Measurements from ENCODE around the gene SGTA. TPM values are rescaled to one million over a fixed set of nuclear protein-coding genes. Genes with fewer than 3 reads are reported as not detected.

Gene SGTA
- total RNA-seq, 4 donors from 2014 or later = 37.9 to 49.5 (median 44.1) TPM

GRCh38 chr19:2761309-2761677 is 21.8 kb downstream of the SGTA start:
- no peak overlapping the region for H3K4me3 ChIP-seq (ENCODE audit: low read depth, poor library complexity, severe bottlenecking)
- TF ChIP-seq, protein P1, sequence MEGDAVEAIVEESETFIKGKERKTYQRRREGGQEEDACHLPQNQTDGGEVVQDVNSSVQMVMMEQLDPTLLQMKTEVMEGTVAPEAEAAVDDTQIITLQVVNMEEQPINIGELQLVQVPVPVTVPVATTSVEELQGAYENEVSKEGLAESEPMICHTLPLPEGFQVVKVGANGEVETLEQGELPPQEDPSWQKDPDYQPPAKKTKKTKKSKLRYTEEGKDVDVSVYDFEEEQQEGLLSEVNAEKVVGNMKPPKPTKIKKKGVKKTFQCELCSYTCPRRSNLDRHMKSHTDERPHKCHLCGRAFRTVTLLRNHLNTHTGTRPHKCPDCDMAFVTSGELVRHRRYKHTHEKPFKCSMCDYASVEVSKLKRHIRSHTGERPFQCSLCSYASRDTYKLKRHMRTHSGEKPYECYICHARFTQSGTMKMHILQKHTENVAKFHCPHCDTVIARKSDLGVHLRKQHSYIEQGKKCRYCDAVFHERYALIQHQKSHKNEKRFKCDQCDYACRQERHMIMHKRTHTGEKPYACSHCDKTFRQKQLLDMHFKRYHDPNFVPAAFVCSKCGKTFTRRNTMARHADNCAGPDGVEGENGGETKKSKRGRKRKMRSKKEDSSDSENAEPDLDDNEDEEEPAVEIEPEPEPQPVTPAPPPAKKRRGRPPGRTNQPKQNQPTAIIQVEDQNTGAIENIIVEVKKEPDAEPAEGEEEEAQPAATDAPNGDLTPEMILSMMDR (IDR thresholded peaks at IDR 0.05) = no peak
- TF ChIP-seq POLR2A (IDR thresholded peaks at IDR 0.05) = no peak
- 91 to 95% methylated on average over 16 of the region's 16 CpGs for WGBS, 2 donors
- no peak for DNase-seq (ENCODE audit: low spot score in 2 of 2)
- intact Hi-C loops (cut with DNase I; ENCODE audit: low total_unique reads) = no loop called here

DNA sequence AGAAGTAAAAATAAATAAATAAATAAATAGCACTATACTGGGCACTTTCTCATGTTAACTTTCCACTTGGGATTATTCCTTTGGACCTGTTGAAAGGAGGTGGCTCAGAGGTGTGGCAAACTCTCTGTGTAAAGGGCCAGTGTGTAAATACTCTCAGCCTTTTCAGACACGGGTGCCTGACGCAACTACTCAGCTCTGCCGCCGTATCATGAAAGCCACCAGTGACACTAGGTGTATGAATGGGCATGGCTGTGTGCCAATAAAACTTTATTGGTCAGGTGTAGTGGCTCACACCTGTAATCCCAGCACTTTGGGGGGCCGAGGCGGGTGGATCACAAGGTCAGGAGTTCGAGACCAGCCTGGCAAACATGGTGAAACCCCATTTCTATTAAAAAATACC is 23.1 kb downstream of the SGTA start:
- no peak for TF ChIP-seq POLR2A (IDR thresholded peaks at IDR 0.05)
- TF ChIP-seq, protein P1 (IDR thresholded peaks at IDR 0.05) = no peak
- intact Hi-C loops (cut with DNase I; ENCODE audit: low total_unique reads) = no loop called here
- WGBS, 2 donors = 93 to 98% methylated on average over 7 of the region's 7 CpGs
- no peak overlapping the region for H3K4me3 ChIP-seq (ENCODE audit: low read depth, poor library complexity, severe bottlenecking)
- DNase-seq (ENCODE audit: low spot score in 2 of 2) = no peak

DNA sequence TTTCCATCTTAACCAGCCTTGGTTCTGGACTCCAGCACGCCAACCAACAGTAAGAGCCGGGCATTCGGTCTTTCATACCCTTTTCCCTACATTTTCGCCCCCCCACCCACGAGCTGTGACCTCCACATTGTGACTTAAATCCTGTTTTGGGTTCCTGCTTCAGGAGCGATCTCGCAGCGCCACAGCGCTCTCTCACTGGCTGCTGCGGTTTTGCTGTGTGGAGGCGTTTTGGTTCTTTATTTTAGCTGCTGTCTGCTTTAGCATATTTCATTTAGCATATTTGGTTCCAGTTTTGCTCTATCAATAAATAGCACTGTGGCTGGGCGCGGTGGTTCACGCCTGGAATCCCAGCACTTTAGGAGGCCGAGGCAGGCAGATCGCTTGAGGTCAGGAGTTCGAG is 23.7 kb downstream of the SGTA start:
- DNase-seq (ENCODE audit: low spot score in 2 of 2) = no peak
- TF ChIP-seq, protein P1 (IDR thresholded peaks at IDR 0.05) = no peak
- no peak for TF ChIP-seq POLR2A (IDR thresholded peaks at IDR 0.05)
- intact Hi-C loops (cut with DNase I; ENCODE audit: low total_unique reads) = no loop called here
- H3K4me3 ChIP-seq (ENCODE audit: low read depth, poor library complexity, severe bottlenecking) = no peak overlapping the region
- 92 to 93% methylated on average over 17 of the region's 17 CpGs for WGBS, 2 donors

DNA sequence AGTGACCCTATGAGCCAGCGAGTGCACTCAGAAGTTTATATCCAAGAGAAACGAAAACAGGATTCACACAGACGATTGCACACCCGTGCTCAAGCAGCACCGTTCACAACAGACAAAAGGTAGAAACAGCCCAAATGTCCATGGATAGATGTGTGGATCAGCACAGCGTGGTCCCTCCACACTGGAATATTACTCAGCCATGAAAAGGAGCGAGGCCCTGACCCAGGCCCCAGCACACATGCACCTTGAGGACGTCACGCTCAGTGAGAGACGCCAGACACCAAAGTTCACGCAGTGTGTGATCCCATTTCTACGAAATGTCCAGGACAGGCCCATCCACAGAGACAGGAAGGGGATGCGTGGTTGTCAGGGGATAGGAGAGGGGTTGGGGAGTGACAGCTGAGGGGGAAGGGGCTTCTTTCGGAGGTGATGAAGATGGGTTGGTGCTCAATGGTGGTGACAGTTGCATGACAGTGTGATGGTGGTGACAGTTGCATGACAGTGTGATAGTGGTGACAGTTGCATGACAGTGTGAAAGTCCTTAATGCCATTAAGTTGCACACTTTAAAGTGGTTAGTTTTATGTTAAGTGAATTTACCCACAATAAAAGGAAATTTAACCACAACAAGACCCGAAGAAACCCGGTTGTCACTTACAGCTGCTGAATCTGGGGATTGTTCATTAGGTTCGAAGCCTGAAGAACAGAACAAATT is 24.3 kb downstream of the SGTA start:
- WGBS, 2 donors = 91 to 93% methylated on average over 17 of the region's 17 CpGs
- H3K4me3 ChIP-seq (ENCODE audit: low read depth, poor library complexity, severe bottlenecking) = no peak overlapping the region
- intact Hi-C loops (cut with DNase I; ENCODE audit: low total_unique reads) = no loop called here
- no peak for DNase-seq (ENCODE audit: low spot score in 2 of 2)
- TF ChIP-seq POLR2A (IDR thresholded peaks at IDR 0.05) = no peak
- TF ChIP-seq, protein P1 (IDR thresholded peaks at IDR 0.05) = no peak

- WGBS, 2 donors = 94 to 95% methylated on average over 43 to 47 of the region's 48 CpGs
- TF ChIP-seq, protein P1 (IDR thresholded peaks at IDR 0.05) = no peak
- no peak for TF ChIP-seq POLR2A (IDR thresholded peaks at IDR 0.05)
- no peak for DNase-seq (ENCODE audit: low spot score in 2 of 2)
- no peak overlapping the region for H3K4me3 ChIP-seq (ENCODE audit: low read depth, poor library complexity, severe bottlenecking)
- intact Hi-C loops (cut with DNase I; ENCODE audit: low total_unique reads) = no loop called here
Measured at GRCh38 chr19:2756921-2757881, 25.9 kb downstream of the SGTA start.
